ENCODE data around the gene KYAT1.
A peak's percentile ranks its signal among the peaks of the same experiment; 100 is the strongest.

KYAT1 gene

DNA sequence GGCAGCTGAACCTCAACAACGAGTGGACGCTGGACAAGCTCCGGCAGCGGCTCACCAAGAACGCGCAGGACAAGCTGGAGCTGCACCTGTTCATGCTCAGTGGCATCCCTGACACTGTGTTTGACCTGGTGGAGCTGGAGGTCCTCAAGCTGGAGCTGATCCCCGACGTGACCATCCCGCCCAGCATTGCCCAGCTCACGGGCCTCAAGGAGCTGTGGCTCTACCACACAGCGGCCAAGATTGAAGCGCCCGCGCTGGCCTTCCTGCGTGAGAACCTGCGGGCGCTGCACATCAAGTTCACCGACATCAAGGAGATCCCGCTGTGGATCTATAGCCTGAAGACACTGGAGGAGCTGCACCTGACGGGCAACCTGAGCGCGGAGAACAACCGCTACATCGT lies 26.6 kb upstream of the KYAT1 start:
- no peak overlapping the region for H3K4me3 ChIP-seq (ENCODE audit: control insufficient read depth, low read depth, low read length)
- no peak for TF ChIP-seq CTCF (conservative IDR thresholded peaks at IDR 0.05; ENCODE audit: control insufficient read depth, insufficient read depth, low read depth, low read length)
- DNase-seq (ENCODE audit: low read depth) = no peak

GRCh38 chr9:128906741-128907140 lies 25.0 kb upstream of the KYAT1 start:
- no peak for TF ChIP-seq CTCF (conservative IDR thresholded peaks at IDR 0.05; ENCODE audit: control insufficient read depth, insufficient read depth, low read depth, low read length)
- DNase-seq (ENCODE audit: low read depth) = no peak
- H3K4me3 ChIP-seq (ENCODE audit: control insufficient read depth, low read depth, low read length) = no peak overlapping the region

- no peak for DNase-seq (ENCODE audit: low read depth)
- no peak overlapping the region for H3K4me3 ChIP-seq (ENCODE audit: control insufficient read depth, low read depth, low read length)
- TF ChIP-seq CTCF (conservative IDR thresholded peaks at IDR 0.05; ENCODE audit: control insufficient read depth, insufficient read depth, low read depth, low read length) = no peak
Observed at GRCh38 chr9:128905964-128906363, 24.2 kb upstream of the KYAT1 start.

DNA sequence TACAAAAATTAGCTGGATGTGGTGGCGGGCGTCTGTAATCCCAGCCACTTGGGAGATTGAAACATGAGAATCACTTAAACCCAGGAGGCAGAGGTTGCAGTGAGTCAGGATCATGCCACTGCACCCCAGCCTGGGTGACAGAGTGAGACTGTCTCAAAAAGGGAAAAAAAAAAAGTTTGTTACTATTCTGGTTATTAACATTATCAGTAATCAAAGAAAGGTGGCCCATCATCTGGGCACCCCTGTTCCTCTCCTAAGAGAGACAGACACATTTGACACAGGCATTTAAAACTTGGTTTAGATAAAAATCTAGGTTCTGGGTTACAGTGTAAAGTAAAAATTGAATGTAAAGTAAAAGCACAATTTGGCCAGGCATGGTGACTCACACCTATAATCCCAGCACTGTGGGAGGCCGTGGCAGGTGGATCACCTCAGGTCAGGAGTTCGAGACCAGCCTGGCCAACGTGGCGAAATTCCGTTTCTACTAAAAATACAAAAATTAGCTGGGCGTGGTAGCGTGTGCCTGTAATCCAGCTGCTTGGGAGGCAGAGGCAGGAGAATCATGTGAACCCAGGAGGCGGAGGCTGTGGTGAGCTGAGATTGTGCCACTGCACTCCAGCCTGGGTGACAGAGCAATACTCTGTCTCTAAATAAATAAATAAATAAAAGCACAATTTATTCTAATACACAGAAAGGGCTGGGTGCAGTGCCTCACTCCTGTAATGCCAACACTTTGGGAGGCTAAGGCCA lies 22.3 kb upstream of the KYAT1 start:
- no peak overlapping the region for H3K4me3 ChIP-seq (ENCODE audit: control insufficient read depth, low read depth, low read length)
- TF ChIP-seq CTCF (conservative IDR thresholded peaks at IDR 0.05; ENCODE audit: control insufficient read depth, insufficient read depth, low read depth, low read length) = no peak
- DNase-seq (ENCODE audit: low read depth) = peak; percentile 42

DNA sequence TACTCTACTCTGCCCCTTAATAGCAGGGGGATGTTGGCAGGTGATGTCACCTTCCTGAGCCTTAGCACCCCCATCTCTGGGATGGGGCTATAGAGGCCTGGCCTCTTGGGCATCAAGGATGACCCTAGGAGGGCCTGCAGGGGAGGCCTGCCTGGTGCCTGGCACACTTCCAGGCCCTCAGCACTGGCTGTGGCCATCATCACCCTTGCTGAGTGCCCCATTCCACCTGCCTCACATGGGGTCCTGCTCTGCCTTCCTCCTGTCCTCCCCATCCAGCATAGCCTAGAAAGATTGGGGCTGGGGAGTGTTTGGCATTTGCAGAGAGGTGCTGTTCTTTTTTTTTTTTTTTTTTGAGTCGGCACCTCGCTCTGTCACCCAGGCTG lies 21.3 kb upstream of the KYAT1 start:
- TF ChIP-seq CTCF (conservative IDR thresholded peaks at IDR 0.05; ENCODE audit: control insufficient read depth, insufficient read depth, low read depth, low read length) = no peak
- DNase-seq (ENCODE audit: low read depth) = no peak
- H3K4me3 ChIP-seq (ENCODE audit: control insufficient read depth, low read depth, low read length) = no peak overlapping the region

GRCh38 chr9:128902351-128903078 lies 20.8 kb upstream of the KYAT1 start:
- no peak overlapping the region for H3K4me3 ChIP-seq (ENCODE audit: control insufficient read depth, low read depth, low read length)
- TF ChIP-seq CTCF (conservative IDR thresholded peaks at IDR 0.05; ENCODE audit: control insufficient read depth, insufficient read depth, low read depth, low read length) = no peak
- no peak for DNase-seq (ENCODE audit: low read depth)

Measured in fibroblast of mammary gland (primary cell).